HepG2 (cell line): ENCODE results near the gene PIP5KL1. TPM values are rescaled to one million over a fixed set of nuclear protein-coding genes. Genes with fewer than 3 reads are reported as not detected.

Source experiments
- ATAD3A ChIP-seq: sonication (generic); formaldehyde crosslinking; IDR thresholded peaks from 2 replicates; pipeline ENCODE4 v1.4.0; 2020; ENCODE audit warnings: missing genetic modification reagents
- ATM ChIP-seq: fragments of 450-650 bp; IDR thresholded peaks from 2 replicates; pipeline ENCODE4 v1.7.1; 2017; ENCODE audit warnings: mild to moderate bottlenecking, borderline replicate concordance
- HIC2 ChIP-seq: sonication (generic); formaldehyde crosslinking; IDR thresholded peaks from 2 replicates; pipeline ENCODE4 v1.9.0; 2022; ENCODE audit warnings: low read depth, missing genetic modification reagents
- MED1 ChIP-seq: sonication (generic); formaldehyde crosslinking; IDR thresholded peaks from 2 replicates; pipeline ENCODE4 v1.4.0; 2020; ENCODE audit warnings: missing genetic modification reagents
- MEIS2 ChIP-seq: sonication (generic); formaldehyde crosslinking; IDR thresholded peaks from 2 replicates; pipeline ENCODE4 v1.9.0; 2021; ENCODE audit warnings: mild to moderate bottlenecking, missing genetic modification reagents
- NONO ChIP-seq, 2 experiments: fragments of 450-650 bp in 1 of 2; sonication (generic) in 1 of 2; formaldehyde crosslinking in 1 of 2; IDR thresholded peaks in 1 of 2; conservative IDR thresholded peaks in 1 of 2; 2 replicates each; pipeline versions ENCODE4 v1.6.1 to v1.8.0; 2017 to 2022; ENCODE audit warnings: mild to moderate bottlenecking in 1 of 2, missing genetic modification reagents in 1 of 2, moderate library complexity in 1 of 2
- RFX3 ChIP-seq: IDR thresholded peaks from 2 replicates; pipeline ENCODE4 v1.6.1; 2016; ENCODE audit warnings: missing biosample characterization, missing genetic modification reagents
- SMARCE1 ChIP-seq: fragments of 450-650 bp; IDR thresholded peaks from 2 replicates; pipeline ENCODE4 v1.6.1; 2017; ENCODE audit warnings: borderline replicate concordance
- SP1 ChIP-seq, 2 experiments: fragments of 450-650 bp in 1 of 2; sonication (generic) in 1 of 2; formaldehyde crosslinking in 1 of 2; IDR thresholded peaks; 2 replicates each; pipeline versions ENCODE4 v1.4.0 to v1.6.1; 2016 to 2020; ENCODE audit warnings: missing genetic modification reagents in 1 of 2
- SPEN ChIP-seq: sonication (generic); formaldehyde crosslinking; IDR thresholded peaks from 2 replicates; pipeline ENCODE4 v1.5.1; 2020; ENCODE audit warnings: low read depth, mild to moderate bottlenecking, missing genetic modification reagents
- THAP7 ChIP-seq: sonication (generic); formaldehyde crosslinking; IDR thresholded peaks from 2 replicates; pipeline ENCODE4 v1.8.1; 2023; ENCODE audit warnings: mild to moderate bottlenecking, missing genetic modification reagents
- ZFP41 ChIP-seq: sonication (generic); formaldehyde crosslinking; IDR thresholded peaks from 2 replicates; pipeline ENCODE4 v1.4.0; 2020; ENCODE audit warnings: mild to moderate bottlenecking, missing genetic modification reagents, borderline replicate concordance
- ZNF143 ChIP-seq: sonication (generic); formaldehyde crosslinking; IDR thresholded peaks from 2 replicates; pipeline ENCODE4 v1.4.0; 2020; ENCODE audit warnings: missing genetic modification reagents
- ZNF367 ChIP-seq: sonication (generic); formaldehyde crosslinking; IDR thresholded peaks from 2 replicates; pipeline ENCODE4 v1.4.0; 2020; ENCODE audit warnings: missing genetic modification reagents, borderline replicate concordance
- ZNF460 ChIP-seq: sonication (generic); formaldehyde crosslinking; IDR thresholded peaks from 2 replicates; pipeline ENCODE4 v1.5.1; 2020; ENCODE audit warnings: missing genetic modification reagents, mild to moderate bottlenecking, borderline replicate concordance
- ZNF501 ChIP-seq: sonication (generic); formaldehyde crosslinking; IDR thresholded peaks from 2 replicates; pipeline ENCODE4 v1.5.1; 2020; ENCODE audit warnings: mild to moderate bottlenecking, moderate library complexity, missing genetic modification reagents
- ZNF678 ChIP-seq: sonication (generic); formaldehyde crosslinking; IDR thresholded peaks from 2 replicates; pipeline ENCODE4 v1.4.0; 2020; ENCODE audit warnings: mild to moderate bottlenecking, missing genetic modification reagents
- ZNF703 ChIP-seq: sonication (generic); formaldehyde crosslinking; IDR thresholded peaks from 2 replicates; pipeline ENCODE4 v1.5.1; 2020; ENCODE audit warnings: missing genetic modification reagents, mild to moderate bottlenecking, moderate library complexity, borderline replicate concordance
- ZNF747 ChIP-seq: sonication (generic); formaldehyde crosslinking; IDR thresholded peaks from 2 replicates; pipeline ENCODE4 v1.8.1; 2023; ENCODE audit warnings: missing genetic modification reagents, mild to moderate bottlenecking, borderline replicate concordance
- ZNF775 ChIP-seq: sonication (generic); formaldehyde crosslinking; IDR thresholded peaks from 2 replicates; pipeline ENCODE4 v1.4.0; 2020; ENCODE audit warnings: missing genetic modification reagents, mild to moderate bottlenecking, moderate library complexity, borderline replicate concordance
- polyA plus RNA-seq, 8 experiments: library from polyadenylated mRNA; depleted of rRNA in 3 of 8; stranded (reverse) in 7 of 8; unstranded in 1 of 8; fragments of >200 nt; fragmentation: Illumina TruSeq in 4 of 8; extraction: Trizol in 4 of 8; gene quantifications; 2 replicates each; pipeline versions ENCODE4 v1.2.1 to v1.2.3, GENCODE V29; 2011 to 2016; ENCODE audit warnings: low read depth in 4 of 8, missing spikeins in 1 of 8, mixed read lengths in 1 of 8; ENCODE audit not compliant: insufficient read depth in 1 of 8
- total RNA-seq, 5 experiments: library from RNA; depleted of rRNA; stranded (reverse); fragments of >200 nt; fragmentation: Illumina TruSeq; extraction: Trizol; gene quantifications; 2 replicates each; pipeline ENCODE4 v1.2.3, GENCODE V29; 2016; ENCODE audit warnings: low read depth in 1 of 5
- TF ChIP-seq, protein P1 (sequence below): sonication (generic); formaldehyde crosslinking; conservative IDR thresholded peaks from 2 replicates; pipeline ENCODE4 v1.4.0; 2020; ENCODE audit warnings: mild to moderate bottlenecking, missing genetic modification reagents, moderate library complexity
- TF ChIP-seq, protein P2 (sequence below): IDR thresholded peaks from 2 replicates; pipeline ENCODE4 v1.6.1; 2016; ENCODE audit warnings: mild to moderate bottlenecking, missing biosample characterization, missing genetic modification reagents
- TF ChIP-seq, protein P3 (sequence below): IDR thresholded peaks from 2 replicates; pipeline ENCODE4 v1.6.1; 2016; ENCODE audit warnings: mild to moderate bottlenecking

PIP5KL1 gene
- total and polyA plus RNA-seq, 2 of the 13 experiments (the other 11 are each of a cell fraction or from before 2014, with no cell fraction given), result 0.20 to 0.49 TPM

GRCh38 chr9:127921557-127922120 is 8.9 kb downstream of the PIP5KL1 start (continued):
- TF ChIP-seq, protein P1, sequence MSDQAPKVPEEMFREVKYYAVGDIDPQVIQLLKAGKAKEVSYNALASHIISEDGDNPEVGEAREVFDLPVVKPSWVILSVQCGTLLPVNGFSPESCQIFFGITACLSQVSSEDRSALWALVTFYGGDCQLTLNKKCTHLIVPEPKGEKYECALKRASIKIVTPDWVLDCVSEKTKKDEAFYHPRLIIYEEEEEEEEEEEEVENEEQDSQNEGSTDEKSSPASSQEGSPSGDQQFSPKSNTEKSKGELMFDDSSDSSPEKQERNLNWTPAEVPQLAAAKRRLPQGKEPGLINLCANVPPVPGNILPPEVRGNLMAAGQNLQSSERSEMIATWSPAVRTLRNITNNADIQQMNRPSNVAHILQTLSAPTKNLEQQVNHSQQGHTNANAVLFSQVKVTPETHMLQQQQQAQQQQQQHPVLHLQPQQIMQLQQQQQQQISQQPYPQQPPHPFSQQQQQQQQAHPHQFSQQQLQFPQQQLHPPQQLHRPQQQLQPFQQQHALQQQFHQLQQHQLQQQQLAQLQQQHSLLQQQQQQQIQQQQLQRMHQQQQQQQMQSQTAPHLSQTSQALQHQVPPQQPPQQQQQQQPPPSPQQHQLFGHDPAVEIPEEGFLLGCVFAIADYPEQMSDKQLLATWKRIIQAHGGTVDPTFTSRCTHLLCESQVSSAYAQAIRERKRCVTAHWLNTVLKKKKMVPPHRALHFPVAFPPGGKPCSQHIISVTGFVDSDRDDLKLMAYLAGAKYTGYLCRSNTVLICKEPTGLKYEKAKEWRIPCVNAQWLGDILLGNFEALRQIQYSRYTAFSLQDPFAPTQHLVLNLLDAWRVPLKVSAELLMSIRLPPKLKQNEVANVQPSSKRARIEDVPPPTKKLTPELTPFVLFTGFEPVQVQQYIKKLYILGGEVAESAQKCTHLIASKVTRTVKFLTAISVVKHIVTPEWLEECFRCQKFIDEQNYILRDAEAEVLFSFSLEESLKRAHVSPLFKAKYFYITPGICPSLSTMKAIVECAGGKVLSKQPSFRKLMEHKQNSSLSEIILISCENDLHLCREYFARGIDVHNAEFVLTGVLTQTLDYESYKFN, result no peak
- TF ChIP-seq ZNF678 (CRISPR knock-in tag), result no peak
- TF ChIP-seq ZNF703 (CRISPR knock-in tag), result no peak
- no peak for TF ChIP-seq ZNF367 (CRISPR knock-in tag)
- TF ChIP-seq ZNF143, result peak; percentile 39; the same call in 1 of the 2 replicates
- TF ChIP-seq, protein P2, sequence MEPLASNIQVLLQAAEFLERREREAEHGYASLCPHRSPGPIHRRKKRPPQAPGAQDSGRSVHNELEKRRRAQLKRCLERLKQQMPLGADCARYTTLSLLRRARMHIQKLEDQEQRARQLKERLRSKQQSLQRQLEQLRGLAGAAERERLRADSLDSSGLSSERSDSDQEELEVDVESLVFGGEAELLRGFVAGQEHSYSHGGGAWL (CRISPR knock-in tag), result no peak
- no peak for TF ChIP-seq ATAD3A
- TF ChIP-seq ZFP41 (CRISPR knock-in tag), result no peak
- no peak for TF ChIP-seq HIC2 (CRISPR knock-in tag)
- no peak for TF ChIP-seq SP1 (IDR thresholded peaks at IDR 0.05)
- TF ChIP-seq SP1 (CRISPR knock-in tag; IDR thresholded peaks at IDR 0.05), result no peak
- no peak for TF ChIP-seq ATM
- TF ChIP-seq SMARCE1, result no peak
- no peak for TF ChIP-seq MED1 (CRISPR knock-in tag)
- no peak for TF ChIP-seq ZNF460 (CRISPR knock-in tag)
- TF ChIP-seq, protein P3, sequence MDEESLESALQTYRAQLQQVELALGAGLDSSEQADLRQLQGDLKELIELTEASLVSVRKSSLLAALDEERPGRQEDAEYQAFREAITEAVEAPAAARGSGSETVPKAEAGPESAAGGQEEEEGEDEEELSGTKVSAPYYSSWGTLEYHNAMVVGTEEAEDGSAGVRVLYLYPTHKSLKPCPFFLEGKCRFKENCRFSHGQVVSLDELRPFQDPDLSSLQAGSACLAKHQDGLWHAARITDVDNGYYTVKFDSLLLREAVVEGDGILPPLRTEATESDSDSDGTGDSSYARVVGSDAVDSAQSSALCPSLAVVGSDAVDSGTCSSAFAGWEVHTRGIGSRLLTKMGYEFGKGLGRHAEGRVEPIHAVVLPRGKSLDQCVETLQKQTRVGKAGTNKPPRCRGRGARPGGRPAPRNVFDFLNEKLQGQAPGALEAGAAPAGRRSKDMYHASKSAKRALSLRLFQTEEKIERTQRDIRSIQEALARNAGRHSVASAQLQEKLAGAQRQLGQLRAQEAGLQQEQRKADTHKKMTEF (CRISPR knock-in tag), result no peak
- no peak for TF ChIP-seq THAP7 (CRISPR knock-in tag)
- no peak for TF ChIP-seq ZNF747
- TF ChIP-seq RFX3 (CRISPR knock-in tag), result no peak
- TF ChIP-seq ZNF501 (CRISPR knock-in tag), result peak; percentile 39; the same call in 1 of the 2 replicates
- no peak for TF ChIP-seq MEIS2 (CRISPR knock-in tag)
- no peak for TF ChIP-seq NONO (IDR thresholded peaks at IDR 0.05)
- TF ChIP-seq NONO (CRISPR knock-in tag; conservative IDR thresholded peaks at IDR 0.05), result no peak
- 0 out of 2 replicates have a peak, but pooled peaks have one; percentile 33 for TF ChIP-seq SPEN (CRISPR knock-in tag)
- no peak for TF ChIP-seq ZNF775 (CRISPR knock-in tag)
